CD14-positive monocyte (primary cell): ENCODE data around the gene KCNIP3. TPM values are rescaled to one million over a fixed set of nuclear protein-coding genes. Genes with fewer than 3 reads are reported as not detected.

Experiments used
- DNase-seq, 3 donors: peaks; one replicate each; pipeline ENCODE4 v3.0.0-alpha.2; 2011 to 2022
- H2AFZ ChIP-seq: 2 replicates; pipeline ENCODE4 v1.6.0; 2012; ENCODE audit warnings: mild to moderate bottlenecking, low read depth, low read length, inconsistent platforms; ENCODE audit not compliant: insufficient read depth, poor library complexity, severe bottlenecking
- H3K27ac ChIP-seq, 2 donors: 1 replicate in 1 of 2; 2 replicates in 1 of 2; pipeline ENCODE4 v1.5.1; 2012 to 2013; ENCODE audit warnings: low read length in 2 of 2, control low read depth in 1 of 2, inconsistent platforms in 1 of 2, low read depth in 1 of 2, mild to moderate bottlenecking in 1 of 2
- H3K27me3 ChIP-seq, 2 donors: one replicate each; pipeline versions ENCODE4 v1.6.0 to v1.6.1; 2011 to 2013; ENCODE audit warnings: low read length in 2 of 2; ENCODE audit not compliant: control insufficient read depth in 2 of 2, insufficient read depth in 2 of 2
- H3K36me3 ChIP-seq, 2 donors: replicated peaks in 1 of 2; 1 replicate in 1 of 2; 2 replicates in 1 of 2; pipeline versions ENCODE4 v1.5.1 to v1.6.1; 2012 to 2013; ENCODE audit warnings: low read length in 2 of 2, control low read depth in 1 of 2, inconsistent platforms in 1 of 2, mild to moderate bottlenecking in 1 of 2; ENCODE audit not compliant: insufficient read depth in 2 of 2, control insufficient read depth in 1 of 2
- H3K4me1 ChIP-seq, 2 donors: 1 replicate in 1 of 2; 2 replicates in 1 of 2; pipeline versions ENCODE4 v1.5.1 to v1.6.1; 2012 to 2013; ENCODE audit warnings: low read length in 2 of 2, control low read depth in 1 of 2, inconsistent platforms in 1 of 2, mild to moderate bottlenecking in 1 of 2, moderate library complexity in 1 of 2; ENCODE audit not compliant: insufficient read depth in 2 of 2, control insufficient read depth in 1 of 2
- H3K4me2 ChIP-seq: replicated peaks from 2 replicates; pipeline ENCODE3; 2012; ENCODE audit warnings: low read length, moderate library complexity, mild to moderate bottlenecking; ENCODE audit not compliant: poor library complexity, severe bottlenecking; ENCODE audit errors: extremely low read depth
- H3K4me3 ChIP-seq, 3 experiments: fragments of 200-600 bp in 1 of 3; sonication (generic) in 1 of 3; replicated peaks in 1 of 3; 1 replicate in 2 of 3; 2 replicates in 1 of 3; pipeline ENCODE4 v1.5.1; 2011 to 2013; ENCODE audit warnings: low read length in 3 of 3, mild to moderate bottlenecking in 3 of 3, control low read depth in 2 of 3, low read depth in 2 of 3, inconsistent platforms in 1 of 3, moderate library complexity in 1 of 3
- H3K79me2 ChIP-seq: 2 replicates; pipeline ENCODE4 v1.6.0; 2012; ENCODE audit warnings: mild to moderate bottlenecking, control low read depth, inconsistent platforms, low read length, moderate library complexity; ENCODE audit not compliant: insufficient read depth
- H3K9ac ChIP-seq: 2 replicates; pipeline ENCODE4 v1.6.0; 2017; ENCODE audit warnings: low read length, mild to moderate bottlenecking; ENCODE audit not compliant: insufficient read depth, poor library complexity, severe bottlenecking
- H3K9me3 ChIP-seq, 2 donors: replicated peaks in 1 of 2; 1 replicate in 1 of 2; 2 replicates in 1 of 2; pipeline versions ENCODE4 v1.5.1 to v1.6.1; 2012 to 2013; ENCODE audit warnings: low read length in 2 of 2, control low read depth in 1 of 2; ENCODE audit not compliant: control insufficient read depth in 1 of 2, insufficient read depth in 1 of 2
- H4K20me1 ChIP-seq: 2 replicates; pipeline ENCODE4 v1.6.0; 2012; ENCODE audit warnings: mild to moderate bottlenecking, low read length, control low read depth, moderate library complexity; ENCODE audit not compliant: insufficient read depth
- H3K27ac Mint-ChIP-seq, 7 donors: one replicate each; pipeline ENCODE4 v1.8.0; 2020; ENCODE audit warnings: mild to moderate bottlenecking in 7 of 7, mixed read lengths in 7 of 7, moderate library complexity in 6 of 7, inconsistent platforms in 2 of 7
- H3K27me3 Mint-ChIP-seq, 3 donors: one replicate each; pipeline ENCODE4 v1.8.0; 2021 to 2022; ENCODE audit warnings: low read depth in 3 of 3, mild to moderate bottlenecking in 3 of 3, mixed read lengths in 3 of 3, moderate library complexity in 3 of 3, inconsistent platforms in 1 of 3
- H3K36me3 Mint-ChIP-seq, 2 donors: one replicate each; pipeline ENCODE4 v1.8.0; 2020; ENCODE audit warnings: mixed read lengths in 2 of 2, inconsistent platforms in 1 of 2, mild to moderate bottlenecking in 1 of 2
- H3K4me1 Mint-ChIP-seq: one replicate; pipeline ENCODE4 v1.8.0; 2020; ENCODE audit warnings: mild to moderate bottlenecking, mixed read lengths
- H3K4me3 Mint-ChIP-seq, 2 donors: one replicate each; pipeline ENCODE4 v1.8.0; 2020; ENCODE audit warnings: mild to moderate bottlenecking in 2 of 2, mixed read lengths in 2 of 2, moderate library complexity in 1 of 2
- H3K9me3 Mint-ChIP-seq, 7 donors: one replicate each; pipeline ENCODE4 v1.8.0; 2020 to 2022; ENCODE audit warnings: mixed read lengths in 7 of 7, mild to moderate bottlenecking in 6 of 7, moderate library complexity in 6 of 7, inconsistent platforms in 2 of 7
- WGBS: methylation state at CpG from one replicate; pipeline ENCODE4 v1.1.5; 2013; ENCODE audit warnings: missing lambda C conversion rate; ENCODE audit not compliant: insufficient coverage; 5-methylcytosine and 5-hydroxymethylcytosine counted together
- intact Hi-C, 2 donors: fragments of 100-400 bp; cut with micrococcal nuclease; formaldehyde crosslinking; loops; one replicate each; pipeline versions ENCODE4 v1.15.0 to v1.15.1; 2023
- polyA minus RNA-seq: library from RNA; depleted of rRNA, polyadenylated mRNA; stranded (reverse); fragments of >200 nt; gene quantifications from 2 replicates; pipeline ENCODE4 v1.2.3, GENCODE V29; 2012
- polyA plus RNA-seq, 3 donors: library from polyadenylated mRNA; depleted of rRNA in 1 of 3; unstranded in 2 of 3; stranded (reverse) in 1 of 3; fragments of 300-500 nt in 2 of 3; fragments of >200 nt in 1 of 3; fragmentation: Illumina TruSeq in 2 of 3; gene quantifications; 1 replicate in 2 of 3; 2 replicates in 1 of 3; pipeline ENCODE4 v1.2.3, GENCODE V29; 2012 to 2021
- total RNA-seq, 12 experiments: library from RNA in 1 of 12; stranded (reverse) in 1 of 12; fragments of 120-200 nt in 1 of 12; gene quantifications; one replicate each; pipeline ENCODE4 v1.2.4 and lab custom pipeline; 2013 to 2026; ENCODE audit warnings: mixed read lengths in 6 of 12, inconsistent platforms in 1 of 12
- TF ChIP-seq, protein P1 (sequence below): fragments of 200-600 bp; IDR thresholded peaks from one replicate; pipeline ENCODE4 v1.8.0; 2022; ENCODE audit warnings: antibody characterized with exemption, mild to moderate bottlenecking

KCNIP3 gene
- not detected for total RNA-seq (2013)
- not detected for polyA plus RNA-seq
- not detected in 2 replicates for polyA minus RNA-seq
- total RNA-seq (lab: John Stamatoyannopoulos, UW): 0 to 1.2 (median 0.08) reads per million in 11 experiments

- H3K27me3 ChIP-seq: no peaks in the 10 kb centered on the region
- H4K20me1 ChIP-seq: no peaks in the 10 kb centered on the region
- no peak for DNase-seq
- no peak within 1 kb of the TSS for H3K4me3 Mint-ChIP-seq
- no peaks in the 10 kb centered on the region for H3K36me3 Mint-ChIP-seq
- H2AFZ ChIP-seq: no peak within 1 kb of the TSS
- intact Hi-C loops: no loop called here
- no peaks in the 10 kb centered on the region for H3K4me1 Mint-ChIP-seq
- no peaks in the 10 kb centered on the region for H3K4me1 ChIP-seq
- peaks cover 0 to 15% (median 6%) of the 10 kb centered on the region in 7 donors for H3K9me3 Mint-ChIP-seq
- peak within 1 kb of the TSS in 1 of 7 donors; percentile 36 for H3K27ac Mint-ChIP-seq
- no peaks in the 10 kb centered on the region for H3K36me3 ChIP-seq
- H3K27me3 Mint-ChIP-seq: peaks cover 8 to 10% (median 8%) of the 10 kb centered on the region in 3 donors
- no peak within 1 kb of the TSS for H3K4me3 ChIP-seq
- H3K79me2 ChIP-seq: no peaks in the 10 kb centered on the region
- H3K9me3 ChIP-seq: peaks cover 0 to 8% of the 10 kb centered on the region in 2 donors
- TF ChIP-seq, protein P1, sequence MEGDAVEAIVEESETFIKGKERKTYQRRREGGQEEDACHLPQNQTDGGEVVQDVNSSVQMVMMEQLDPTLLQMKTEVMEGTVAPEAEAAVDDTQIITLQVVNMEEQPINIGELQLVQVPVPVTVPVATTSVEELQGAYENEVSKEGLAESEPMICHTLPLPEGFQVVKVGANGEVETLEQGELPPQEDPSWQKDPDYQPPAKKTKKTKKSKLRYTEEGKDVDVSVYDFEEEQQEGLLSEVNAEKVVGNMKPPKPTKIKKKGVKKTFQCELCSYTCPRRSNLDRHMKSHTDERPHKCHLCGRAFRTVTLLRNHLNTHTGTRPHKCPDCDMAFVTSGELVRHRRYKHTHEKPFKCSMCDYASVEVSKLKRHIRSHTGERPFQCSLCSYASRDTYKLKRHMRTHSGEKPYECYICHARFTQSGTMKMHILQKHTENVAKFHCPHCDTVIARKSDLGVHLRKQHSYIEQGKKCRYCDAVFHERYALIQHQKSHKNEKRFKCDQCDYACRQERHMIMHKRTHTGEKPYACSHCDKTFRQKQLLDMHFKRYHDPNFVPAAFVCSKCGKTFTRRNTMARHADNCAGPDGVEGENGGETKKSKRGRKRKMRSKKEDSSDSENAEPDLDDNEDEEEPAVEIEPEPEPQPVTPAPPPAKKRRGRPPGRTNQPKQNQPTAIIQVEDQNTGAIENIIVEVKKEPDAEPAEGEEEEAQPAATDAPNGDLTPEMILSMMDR: no peak
- H3K4me2 ChIP-seq: no peak within 1 kb of the TSS
- 5% methylated on average over 11 of the region's 13 CpGs for WGBS
- H3K27ac ChIP-seq: no peak within 1 kb of the TSS
- no peak within 1 kb of the TSS for H3K9ac ChIP-seq
These were observed at the start of gene KCNIP3 for GRCh38 chr2:95296880-95297487. Gene KCNIP3, plus strand, starts transcription at chr2:95297347. Its CDS starts 92 bp downstream, at chr2:95297439.

- H3K36me3 ChIP-seq: no peaks in the 10 kb centered on the region
- no peaks in the 10 kb centered on the region for H3K79me2 ChIP-seq
- no peaks in the 10 kb centered on the region for H3K27me3 ChIP-seq
- no peak overlapping the region for H3K27ac ChIP-seq
- H3K4me2 ChIP-seq: no peak overlapping the region
- H2AFZ ChIP-seq: no peak overlapping the region
- no peak overlapping the region for H3K4me3 Mint-ChIP-seq
- TF ChIP-seq, protein P1: no peak
- H3K36me3 Mint-ChIP-seq: no peaks in the 10 kb centered on the region
- H3K4me1 ChIP-seq: peaks cover 14% of the 10 kb centered on the region in 2 donors
- intact Hi-C loops: no loop called here
- no peak overlapping the region for H3K4me3 ChIP-seq
- H3K9ac ChIP-seq: no peak overlapping the region
- WGBS: 90% methylated on average over 1 of the region's 2 CpGs
- no peak overlapping the region for H3K27ac Mint-ChIP-seq
- DNase-seq: no peak
- peaks cover 17% of the 10 kb centered on the region for H3K4me1 Mint-ChIP-seq
- peaks cover 0 to 6% of the 10 kb centered on the region in 2 donors for H3K9me3 ChIP-seq
- H3K27me3 Mint-ChIP-seq: peaks cover 0 to 3% (median 1%) of the 10 kb centered on the region in 3 donors
- H4K20me1 ChIP-seq: no peaks in the 10 kb centered on the region
- H3K9me3 Mint-ChIP-seq: peaks cover 16 to 34% (median 22%) of the 10 kb centered on the region in 7 donors
These were observed 38.9 kb upstream of the KCNIP3 start for GRCh38 chr2:95258271-95258670.
